ENCODE data around the gene RRAGD. TPM values are rescaled to one million over a fixed set of nuclear protein-coding genes. Genes with fewer than 3 reads are reported as not detected.
A peak's percentile ranks its signal among the peaks of the same experiment; 100 is the strongest.

The RRAGD gene
- polyA plus RNA-seq, 3 donors, result 5.0 to 7.9 (median 7.4) TPM

- Histone ChIP-seq H3K4me1 (ENCODE audit: control insufficient read depth in 1 of 2, insufficient read depth in 2 of 2, low read length in 2 of 2) (peaks cover 38 to 59% of the 10 kb centered on the region in 2 donors), H3K9me3 (replicated peaks in 1 of 2; ENCODE audit: control insufficient read depth in 1 of 2, insufficient read depth in 1 of 2, low read length in 2 of 2) (no peaks in the 10 kb centered on the region), H2AFZ (ENCODE audit: insufficient read depth, low read depth, low read length, poor library complexity, severe bottlenecking) (no peak overlapping the region), H3K9ac (ENCODE audit: insufficient read depth, low read length, poor library complexity, severe bottlenecking) (peak overlapping the region; percentile 96), H3K27me3 (ENCODE audit: control insufficient read depth in 2 of 2, insufficient read depth in 2 of 2, low read length in 2 of 2) (no peaks in the 10 kb centered on the region), H4K20me1 (ENCODE audit: insufficient read depth, low read length) (peaks cover 62% of the 10 kb centered on the region), H3K4me2 (replicated peaks; ENCODE audit: extremely low read depth, low read length, poor library complexity, severe bottlenecking) (peak overlapping the region; percentile 98), H3K36me3 (replicated peaks in 1 of 2; ENCODE audit: control insufficient read depth in 1 of 2, insufficient read depth in 2 of 2, low read length in 2 of 2) (no peaks in the 10 kb centered on the region), H3K4me3 (replicated peaks in 1 of 3; ENCODE audit: low read depth in 2 of 3, low read length in 3 of 3) (peak overlapping the region; percentile 97 to 100 (median 97)), H3K27ac (ENCODE audit: low read depth in 1 of 2, low read length in 2 of 2) (peak overlapping the region; percentile 85 to 91), H3K79me2 (ENCODE audit: insufficient read depth, low read length) (peaks cover 78% of the 10 kb centered on the region)
- H3K4me1 Mint-ChIP-seq, result peaks cover 54% of the 10 kb centered on the region
- peak overlapping the region; percentile 94 to 95 for H3K4me3 Mint-ChIP-seq
- intact Hi-C loops (cut with micrococcal nuclease), result loop anchor here (10.0 kb wide), 2 partner anchors 266 to 284 kb away; partner anchors contain the start of genes PNRC1 (in 2 of the 2) and LYRM2 (in 1 of the 2)
- H3K27me3 Mint-ChIP-seq (ENCODE audit: low read depth in 3 of 3), result peaks cover 0 to 7% (median 1%) of the 10 kb centered on the region in 3 donors
- TF ChIP-seq, protein P1, sequence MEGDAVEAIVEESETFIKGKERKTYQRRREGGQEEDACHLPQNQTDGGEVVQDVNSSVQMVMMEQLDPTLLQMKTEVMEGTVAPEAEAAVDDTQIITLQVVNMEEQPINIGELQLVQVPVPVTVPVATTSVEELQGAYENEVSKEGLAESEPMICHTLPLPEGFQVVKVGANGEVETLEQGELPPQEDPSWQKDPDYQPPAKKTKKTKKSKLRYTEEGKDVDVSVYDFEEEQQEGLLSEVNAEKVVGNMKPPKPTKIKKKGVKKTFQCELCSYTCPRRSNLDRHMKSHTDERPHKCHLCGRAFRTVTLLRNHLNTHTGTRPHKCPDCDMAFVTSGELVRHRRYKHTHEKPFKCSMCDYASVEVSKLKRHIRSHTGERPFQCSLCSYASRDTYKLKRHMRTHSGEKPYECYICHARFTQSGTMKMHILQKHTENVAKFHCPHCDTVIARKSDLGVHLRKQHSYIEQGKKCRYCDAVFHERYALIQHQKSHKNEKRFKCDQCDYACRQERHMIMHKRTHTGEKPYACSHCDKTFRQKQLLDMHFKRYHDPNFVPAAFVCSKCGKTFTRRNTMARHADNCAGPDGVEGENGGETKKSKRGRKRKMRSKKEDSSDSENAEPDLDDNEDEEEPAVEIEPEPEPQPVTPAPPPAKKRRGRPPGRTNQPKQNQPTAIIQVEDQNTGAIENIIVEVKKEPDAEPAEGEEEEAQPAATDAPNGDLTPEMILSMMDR (IDR thresholded peaks at IDR 0.05), result no peak
- peak overlapping the region; percentile 94 to 98 (median 97) for H3K27ac Mint-ChIP-seq
- DNase-seq, result peak; percentile 77 to 89 (median 89)
- 0% methylated on average over 3 of the region's 4 CpGs for WGBS (ENCODE audit: insufficient coverage)
- peaks cover 0 to 5% (median 0%) of the 10 kb centered on the region in 7 donors for H3K9me3 Mint-ChIP-seq
- H3K36me3 Mint-ChIP-seq, result peaks cover 11% of the 10 kb centered on the region in 2 donors
Observed at GRCh38 chr6:89350281-89350966, 61.6 kb downstream of the RRAGD start.

- peaks cover 9 to 23% of the 10 kb centered on the region in 2 donors for H3K36me3 Mint-ChIP-seq
- peaks cover 0 to 4% (median 0%) of the 10 kb centered on the region in 3 donors for H3K27me3 Mint-ChIP-seq (ENCODE audit: low read depth in 3 of 3)
- Histone ChIP-seq H3K4me1 (ENCODE audit: control insufficient read depth in 1 of 2, insufficient read depth in 2 of 2, low read length in 2 of 2) (peaks cover 35 to 65% of the 10 kb centered on the region in 2 donors), H3K9ac (ENCODE audit: insufficient read depth, low read length, poor library complexity, severe bottlenecking) (no peak overlapping the region), H3K4me2 (replicated peaks; ENCODE audit: extremely low read depth, low read length, poor library complexity, severe bottlenecking) (peak overlapping the region; percentile 25), H3K36me3 (replicated peaks in 1 of 2; ENCODE audit: control insufficient read depth in 1 of 2, insufficient read depth in 2 of 2, low read length in 2 of 2) (peaks cover 0 to 10% of the 10 kb centered on the region in 2 donors), H3K27me3 (ENCODE audit: control insufficient read depth in 2 of 2, insufficient read depth in 2 of 2, low read length in 2 of 2) (no peaks in the 10 kb centered on the region), H3K27ac (ENCODE audit: low read depth in 1 of 2, low read length in 2 of 2) (no peak overlapping the region), H3K79me2 (ENCODE audit: insufficient read depth, low read length) (peaks cover 94% of the 10 kb centered on the region), H4K20me1 (ENCODE audit: insufficient read depth, low read length) (peaks cover 83% of the 10 kb centered on the region), H3K4me3 (replicated peaks in 1 of 3; ENCODE audit: low read depth in 2 of 3, low read length in 3 of 3) (peak overlapping the region in 1 of 3 experiments; percentile 100), H2AFZ (ENCODE audit: insufficient read depth, low read depth, low read length, poor library complexity, severe bottlenecking) (no peak overlapping the region), H3K9me3 (replicated peaks in 1 of 2; ENCODE audit: control insufficient read depth in 1 of 2, insufficient read depth in 1 of 2, low read length in 2 of 2) (no peaks in the 10 kb centered on the region)
- no peak for DNase-seq
- no CpG with 5 or more reads among the region's 1 CpG for WGBS (ENCODE audit: insufficient coverage)
- peaks cover 58% of the 10 kb centered on the region for H3K4me1 Mint-ChIP-seq
- intact Hi-C loops (cut with micrococcal nuclease), result loop anchor here in 1 of 2 donors (10.0 kb wide), 1 partner anchor 756 kb away; no protein-coding TSS in a partner anchor
- H3K4me3 Mint-ChIP-seq, result no peak overlapping the region
- no peaks in the 10 kb centered on the region for H3K9me3 Mint-ChIP-seq
- H3K27ac Mint-ChIP-seq, result peak overlapping the region in 3 of 7 donors; percentile 9 to 68 (median 12)
- TF ChIP-seq, protein P1 (IDR thresholded peaks at IDR 0.05), result no peak
Observed at GRCh38 chr6:89348372-89348771, 63.7 kb downstream of the RRAGD start.

Data from CD14-positive monocyte (primary cell).